ENCODE data around the gene COX6B1.

GRCh38 chr19:35693422-35693821 is 45.3 kb downstream of the COX6B1 start:
- TF ChIP-seq POLR2AphosphoS5 (IDR thresholded peaks at IDR 0.05) (no peak), POLR2A (IDR thresholded peaks at IDR 0.05) (no peak), CTCF (IDR thresholded peaks at IDR 0.05) (no peak), EP300 (IDR thresholded peaks at IDR 0.05) (no peak)

All from suprapubic skin (tissue), 4 donors.